IMR-90 (cell line): Measurements from ENCODE around the gene STKLD1. TPM values are rescaled to one million over a fixed set of nuclear protein-coding genes. Genes with fewer than 3 reads are reported as not detected.

Experiments
- ATAC-seq: fragments of 200-7000 bp; cut with Tn5 transposase; 2 replicates; pipeline ENCODE4 v1.9.1; 2020; ENCODE audit warnings: low read depth, mild to moderate bottlenecking, moderate library complexity
- BruUV-seq: library from RNA; stranded (reverse); fragments of 400-500 nt; replicated peaks from 2 replicates; lab custom pipeline; 2021; lab: Mats Ljungman, UMichigan
- CTCF ChIA-PET: fragments of 300-600 bp; formaldehyde crosslinking; extraction: SDS; loops from one replicate; lab custom pipeline; 2021; ENCODE audit warnings: antibody characterized with exemption; lab: Yijun Ruan, JAX
- POLR2A ChIA-PET: fragments of 300-600 bp; sonication (Branson Sonifier 250); formaldehyde crosslinking; loops from one replicate; lab custom pipeline; 2022; ENCODE audit warnings: antibody characterized with exemption; ENCODE audit not compliant: unreplicated experiment; lab: Charles Lee
- DNase-seq: peaks from one replicate; pipeline ENCODE4 v3.0.0; 2013
- H2AFZ ChIP-seq: replicated peaks from 2 replicates; pipeline ENCODE3; 2013; ENCODE audit warnings: low read length, mild to moderate bottlenecking; ENCODE audit not compliant: poor library complexity
- H2AK5ac ChIP-seq: 2 replicates; pipeline ENCODE4 v1.6.1; 2013; ENCODE audit warnings: low read depth, low read length, inconsistent platforms
- H2AK9ac ChIP-seq: replicated peaks from 2 replicates; pipeline ENCODE3; 2013; ENCODE audit warnings: mild to moderate bottlenecking, low read depth, low read length, moderate library complexity; ENCODE audit not compliant: poor library complexity
- H2BK120ac ChIP-seq: 2 replicates; pipeline ENCODE4 v1.6.1; 2013; ENCODE audit warnings: low read depth, low read length, inconsistent platforms
- H2BK15ac ChIP-seq: 3 replicates; pipeline ENCODE4 v1.6.1; 2013; ENCODE audit warnings: low read depth, low read length, inconsistent platforms
- H2BK20ac ChIP-seq: 2 replicates; pipeline ENCODE4 v1.6.1; 2013; ENCODE audit warnings: low read depth, mild to moderate bottlenecking, inconsistent platforms, low read length, moderate library complexity
- H2BK5ac ChIP-seq: 2 replicates; pipeline ENCODE4 v1.6.1; 2013; ENCODE audit warnings: mild to moderate bottlenecking, low read depth, low read length, inconsistent platforms; ENCODE audit not compliant: poor library complexity, severe bottlenecking
- H3K14ac ChIP-seq: replicated peaks from 2 replicates; pipeline ENCODE4 v1.6.1; 2013; ENCODE audit warnings: low read depth, low read length, inconsistent platforms
- H3K18ac ChIP-seq: 2 replicates; pipeline ENCODE4 v1.6.1; 2013; ENCODE audit warnings: low read depth, low read length, control low read depth
- H3K23ac ChIP-seq: 2 replicates; pipeline ENCODE4 v1.6.1; 2013; ENCODE audit warnings: low read depth, low read length, inconsistent platforms
- H3K27ac ChIP-seq: 2 replicates; pipeline ENCODE4 v1.5.1; 2013; ENCODE audit warnings: mild to moderate bottlenecking, control low read depth, low read length; ENCODE audit not compliant: insufficient read depth
- H3K27me3 ChIP-seq: 2 replicates; pipeline ENCODE4 v1.6.1; 2013; ENCODE audit warnings: low read length; ENCODE audit not compliant: control insufficient read depth, insufficient read depth
- H3K36me3 ChIP-seq: 2 replicates; pipeline ENCODE4 v1.6.1; 2013; ENCODE audit warnings: low read length, mixed read lengths; ENCODE audit not compliant: control insufficient read depth, insufficient read depth
- H3K4ac ChIP-seq: 2 replicates; pipeline ENCODE4 v1.6.1; 2013; ENCODE audit warnings: low read depth, low read length, inconsistent platforms
- H3K4me1 ChIP-seq: 2 replicates; pipeline ENCODE4 v1.6.1; 2013; ENCODE audit warnings: low read length, mixed read lengths; ENCODE audit not compliant: control insufficient read depth, insufficient read depth
- H3K4me2 ChIP-seq: 2 replicates; pipeline ENCODE4 v1.6.1; 2013; ENCODE audit warnings: low read depth, mild to moderate bottlenecking, control low read depth, low read length, moderate library complexity
- H3K4me3 ChIP-seq: 2 replicates; pipeline ENCODE4 v1.5.1; 2013; ENCODE audit warnings: low read depth, mild to moderate bottlenecking, control low read depth, low read length, moderate library complexity; ENCODE audit not compliant: insufficient read depth
- H3K56ac ChIP-seq: 2 replicates; pipeline ENCODE4 v1.6.1; 2013; ENCODE audit warnings: low read length, inconsistent platforms; ENCODE audit not compliant: insufficient read depth; ENCODE audit errors: extremely low read depth
- H3K79me1 ChIP-seq, 2 experiments: 2 replicates each; pipeline ENCODE4 v1.6.1; 2013; ENCODE audit warnings: low read length in 2 of 2, inconsistent platforms in 1 of 2, low read depth in 1 of 2
- H3K9ac ChIP-seq: 2 replicates; pipeline ENCODE4 v1.6.1; 2013; ENCODE audit warnings: low read depth, low read length, control low read depth
- H3K9me1 ChIP-seq: 2 replicates; pipeline ENCODE4 v1.6.1; 2013; ENCODE audit warnings: low read length, inconsistent platforms; ENCODE audit not compliant: insufficient read depth
- H3K9me3 ChIP-seq: 2 replicates; pipeline ENCODE4 v1.6.1; 2013; ENCODE audit warnings: low read length; ENCODE audit not compliant: control insufficient read depth, insufficient read depth
- H4K20me1 ChIP-seq: 2 replicates; pipeline ENCODE4 v1.6.1; 2013; ENCODE audit warnings: low read length, inconsistent platforms; ENCODE audit not compliant: insufficient read depth
- H4K5ac ChIP-seq: 2 replicates; pipeline ENCODE4 v1.6.1; 2013; ENCODE audit warnings: mild to moderate bottlenecking, low read depth, low read length, control low read depth
- H4K8ac ChIP-seq, 2 experiments: 2 replicates each; pipeline ENCODE4 v1.6.1; 2013; ENCODE audit warnings: low read depth in 2 of 2, low read length in 2 of 2, control low read depth in 1 of 2, inconsistent platforms in 1 of 2
- H4K91ac ChIP-seq: 2 replicates; pipeline ENCODE4 v1.6.1; 2013; ENCODE audit warnings: low read depth, low read length, inconsistent platforms; ENCODE audit not compliant: insufficient read depth
- BHLHE40 ChIP-seq: fragments of 150-350 bp; IDR thresholded peaks from 2 replicates; pipeline ENCODE4 v1.6.1; 2016; ENCODE audit warnings: mild to moderate bottlenecking, low read depth, low read length
- CEBPB ChIP-seq: IDR thresholded peaks from 2 replicates; pipeline ENCODE4 v1.6.1; 2012; ENCODE audit warnings: low read depth, low read length, improper control_type of control experiment
- CHD1 ChIP-seq: IDR thresholded peaks from 2 replicates; pipeline ENCODE4 v1.6.1; 2012; ENCODE audit warnings: low read depth, low read length, improper control_type of control experiment
- CTCF ChIP-seq: conservative IDR thresholded peaks from 2 replicates; pipeline ENCODE4 v1.5.1; 2012; ENCODE audit warnings: mild to moderate bottlenecking, low read depth, low read length, improper control_type of control experiment
- ELK1 ChIP-seq: fragments of 150-350 bp; IDR thresholded peaks from 2 replicates; pipeline ENCODE4 v1.6.1; 2016; ENCODE audit warnings: low read depth, mild to moderate bottlenecking, low read length, moderate library complexity, borderline replicate concordance
- FOS ChIP-seq: fragments of 150-350 bp; IDR thresholded peaks from 2 replicates; pipeline ENCODE4 v1.6.1; 2016; ENCODE audit warnings: low read depth, low read length
- MAFK ChIP-seq: IDR thresholded peaks from 2 replicates; pipeline ENCODE4 v1.6.1; 2012; ENCODE audit warnings: low read depth, low read length, improper control_type of control experiment
- MAZ ChIP-seq: IDR thresholded peaks from 2 replicates; pipeline ENCODE4 v1.6.1; 2012; ENCODE audit warnings: low read depth, mild to moderate bottlenecking, low read length, improper control_type of control experiment, moderate library complexity, borderline replicate concordance
- MXI1 ChIP-seq: IDR thresholded peaks from 2 replicates; pipeline ENCODE4 v1.6.1; 2012; ENCODE audit warnings: low read depth, mild to moderate bottlenecking, low read length, moderate library complexity, borderline replicate concordance
- NFE2L2 ChIP-seq: fragments of 150-350 bp; IDR thresholded peaks from 2 replicates; pipeline ENCODE4 v1.6.1; 2016; ENCODE audit warnings: low read depth, mild to moderate bottlenecking, low read length
- POLR2A ChIP-seq: IDR thresholded peaks from 2 replicates; pipeline ENCODE4 v1.6.1; 2012; ENCODE audit warnings: mild to moderate bottlenecking, low read depth, low read length
- RAD21 ChIP-seq: IDR thresholded peaks from 2 replicates; pipeline ENCODE4 v1.6.1; 2012; ENCODE audit warnings: low read length, improper control_type of control experiment
- RCOR1 ChIP-seq: IDR thresholded peaks from 2 replicates; pipeline ENCODE4 v1.6.1; 2012; ENCODE audit warnings: mild to moderate bottlenecking, low read length, improper control_type of control experiment; ENCODE audit not compliant: insufficient replicate concordance
- RFX5 ChIP-seq: IDR thresholded peaks from 2 replicates; pipeline ENCODE4 v1.8.0; 2012; ENCODE audit warnings: low read depth, mild to moderate bottlenecking, low read length, moderate library complexity
- SMC3 ChIP-seq: fragments of 150-350 bp; IDR thresholded peaks from 2 replicates; pipeline ENCODE4 v1.6.1; 2016; ENCODE audit warnings: low read depth, mild to moderate bottlenecking, antibody characterized with exemption, low read length, moderate library complexity
- USF2 ChIP-seq: fragments of 150-350 bp; IDR thresholded peaks from 2 replicates; pipeline ENCODE4 v1.6.1; 2017; ENCODE audit warnings: mild to moderate bottlenecking, antibody characterized with exemption, low read length, low read depth
- WGBS, 2 experiments: methylation state at CpG; one replicate each; pipeline versions ENCODE4 v1.1.5 to v1.1.7; 2013; ENCODE audit warnings: missing lambda C conversion rate in 2 of 2; ENCODE audit not compliant: insufficient read length in 1 of 2; ENCODE audit errors: extremely low coverage in 2 of 2; 5-methylcytosine and 5-hydroxymethylcytosine counted together
- dilution Hi-C: fragments of 300-500 bp; cut with HindIII; formaldehyde crosslinking; loops from one replicate; pipeline ENCODE4 v1.14.3; 2018; ENCODE audit warnings: low sequenced_read_pairs; ENCODE audit not compliant: unreplicated experiment
- in situ Hi-C: fragments of 300-500 bp; cut with MboI; formaldehyde crosslinking; loops from 3 replicates; pipeline ENCODE4 v1.14.3; 2019; ENCODE audit warnings: low sequenced_read_pairs, inconsistent platforms, mixed read lengths
- intact Hi-C: fragments of 100-400 bp; cut with micrococcal nuclease; formaldehyde crosslinking; loops from 2 replicates; pipeline ENCODE4 v1.10.0; 2022
- polyA plus RNA-seq, 3 experiments: library from polyadenylated mRNA; depleted of rRNA; stranded (reverse); fragments of >200 nt; gene quantifications; 2 replicates each; pipeline ENCODE4 v1.2.3, GENCODE V29; 2012; ENCODE audit warnings: low replicate concordance in 1 of 3
- total RNA-seq: library from RNA; depleted of rRNA; stranded (reverse); fragments of >200 nt; gene quantifications from 2 replicates; pipeline ENCODE4 v1.2.3, GENCODE V29; 2012

STKLD1 gene
- total and polyA plus RNA-seq, 2 of the 4 experiments (the other 2 are of a cell fraction) = 0.54 to 0.65 TPM

GRCh38 chr9:133371261-133371711 is 4.9 kb upstream of the STKLD1 start:
- H4K8ac ChIP-seq = no peak overlapping the region
- H3K79me1 ChIP-seq = peaks cover 7 to 55% of the 10 kb centered on the region in 2 experiments
- no peaks in the 10 kb centered on the region for H3K27me3 ChIP-seq
- in situ Hi-C loops (no loop called here), dilution Hi-C loops (no loop called here), intact Hi-C loops (no loop called here)
- H3K4me2 ChIP-seq = peak overlapping the region; percentile 9; the same call in 1 of the 2 replicates
- DNase-seq (no peak), ATAC-seq (no peak)
- no peak overlapping the region for H3K9ac ChIP-seq
- no peak overlapping the region for H3K27ac ChIP-seq
- no peak overlapping the region for H4K91ac ChIP-seq
- no peak overlapping the region for H2BK120ac ChIP-seq
- peaks cover 90% of the 10 kb centered on the region for H4K20me1 ChIP-seq
- H3K18ac ChIP-seq = no peak overlapping the region
- no peak overlapping the region for H2BK5ac ChIP-seq
- no peak overlapping the region for H2AK5ac ChIP-seq
- H3K9me1 ChIP-seq = peaks cover 32% of the 10 kb centered on the region
- no peak overlapping the region for H3K23ac ChIP-seq
- no peak overlapping the region for H2BK15ac ChIP-seq
- H3K4ac ChIP-seq = no peak overlapping the region
- H2AK9ac ChIP-seq = no peak overlapping the region
- no peak overlapping the region for H3K14ac ChIP-seq
- H3K9me3 ChIP-seq = no peaks in the 10 kb centered on the region
- BruUV-seq = no TSS peak
- ChIA-PET CTCF (no interaction called here), POLR2A (no interaction called here)
- H3K4me3 ChIP-seq = no peak overlapping the region
- no peak overlapping the region for H4K5ac ChIP-seq
- peaks cover 12% of the 10 kb centered on the region for H3K4me1 ChIP-seq
- H3K56ac ChIP-seq = no peak overlapping the region
- H2BK20ac ChIP-seq = no peak overlapping the region
- peaks cover 61% of the 10 kb centered on the region for H3K36me3 ChIP-seq
- H2AFZ ChIP-seq = no peak overlapping the region
- WGBS, 2 experiments = 83% methylated on average over 3 of the region's 12 CpGs; no CpG with 5 or more reads in 1 of the 2 experiments
- no peak for TF ChIP-seq USF2
- TF ChIP-seq MAFK = no peak
- TF ChIP-seq POLR2A = no peak
- no peak for TF ChIP-seq CHD1
- TF ChIP-seq BHLHE40 = no peak
- TF ChIP-seq RFX5 = no peak
- no peak for TF ChIP-seq CEBPB
- TF ChIP-seq RAD21 = no peak
- no peak for TF ChIP-seq NFE2L2
- TF ChIP-seq FOS = no peak
- no peak for TF ChIP-seq RCOR1
- TF ChIP-seq ELK1 = no peak
- no peak for TF ChIP-seq MAZ
- TF ChIP-seq CTCF = no peak
- TF ChIP-seq SMC3 = no peak
- no peak for TF ChIP-seq MXI1
